Esophagus muscularis mucosa (tissue), 4 donors: ENCODE measurements around the gene AUTS2. TPM values are rescaled to one million over a fixed set of nuclear protein-coding genes. Genes with fewer than 3 reads are reported as not detected.
"Not testable (repeated sequence)": the region's sequence is repeated elsewhere in the genome, so short reads cannot be mapped to it uniquely, and the experiment has no call there.

ENCODE experiments used
- DNase-seq: peaks from one replicate; pipeline ENCODE4 v3.0.0-alpha.2; 2017; ENCODE audit errors: extremely low spot score
- H3K27ac ChIP-seq, 4 donors: fragments of 200-600 bp; sonication (generic); replicated peaks in 1 of 4; 1 replicate in 3 of 4; 2 replicates in 1 of 4; pipeline ENCODE4 v1.5.1; 2016 to 2019; ENCODE audit warnings: mild to moderate bottlenecking in 1 of 4
- H3K27me3 ChIP-seq, 4 donors: fragments of 200-600 bp; sonication (generic); one replicate each; pipeline versions ENCODE4 v1.5.1 to v1.6.0; 2016 to 2019
- H3K36me3 ChIP-seq, 4 donors: fragments of 200-600 bp; sonication (generic); one replicate each; pipeline ENCODE4 v1.5.1; 2016 to 2019
- H3K4me1 ChIP-seq, 4 donors: fragments of 200-600 bp; sonication (generic); one replicate each; pipeline ENCODE4 v1.5.1; 2016 to 2019
- H3K4me3 ChIP-seq, 4 donors: fragments of 200-600 bp; sonication (generic); 1 replicate in 2 of 4; 2 replicates in 2 of 4; pipeline ENCODE4 v1.5.1; 2016 to 2019; ENCODE audit warnings: mild to moderate bottlenecking in 4 of 4, moderate library complexity in 1 of 4
- H3K9me3 ChIP-seq, 4 donors: fragments of 200-600 bp; sonication (generic); 1 replicate in 3 of 4; 2 replicates in 1 of 4; pipeline ENCODE4 v1.5.1; 2016 to 2019
- CTCF ChIP-seq, 3 experiments: fragments of 200-600 bp in 2 of 3; fragments of 450-650 bp in 1 of 3; sonication (generic) in 2 of 3; IDR thresholded peaks; one replicate each; pipeline ENCODE4 v1.5.1; 2017 to 2019; ENCODE audit warnings: antibody characterized with exemption in 3 of 3, mild to moderate bottlenecking in 2 of 3, moderate library complexity in 1 of 3
- EP300 ChIP-seq: sonication (generic); formaldehyde crosslinking; IDR thresholded peaks from one replicate; pipeline ENCODE4 v1.6.1; 2017; ENCODE audit warnings: antibody characterized with exemption
- POLR2A ChIP-seq: fragments of 450-650 bp; IDR thresholded peaks from one replicate; pipeline ENCODE4 v1.6.1; 2017; ENCODE audit warnings: antibody characterized with exemption, moderate library complexity, mild to moderate bottlenecking, low read depth
- POLR2AphosphoS5 ChIP-seq, 2 donors: sonication (generic); formaldehyde crosslinking; IDR thresholded peaks; one replicate each; pipeline ENCODE4 v1.6.1; 2017; ENCODE audit warnings: antibody characterized with exemption in 2 of 2
- WGBS: methylation state at CpG from one replicate; pipeline ENCODE4 v1.1.5; 2018; 5-methylcytosine and 5-hydroxymethylcytosine counted together
- intact Hi-C: fragments of 100-400 bp; cut with DNase I; formaldehyde crosslinking; loops from one replicate; pipeline ENCODE4 v1.15.1; 2023
- total RNA-seq, 4 donors: library from RNA; depleted of rRNA; stranded (reverse); fragments of >200 nt; gene quantifications; one replicate each; pipeline versions ENCODE4 v1.1.0 to v1.2.1, GENCODE V29; 2016

The AUTS2 gene
- total RNA-seq, 4 donors from 2014 or later: 18.5 to 44.9 (median 34.2) TPM

- WGBS: 92% methylated on average over 14 of the region's 14 CpGs
- no peaks in the 10 kb centered on the region for H3K9me3 ChIP-seq
- no peaks in the 10 kb centered on the region for H3K27me3 ChIP-seq
- intact Hi-C loops: no loop called here
- no peak for TF ChIP-seq POLR2AphosphoS5 (IDR thresholded peaks at IDR 0.05)
- TF ChIP-seq EP300: no peak
- TF ChIP-seq CTCF (IDR thresholded peaks at IDR 0.05): no peak
- TF ChIP-seq POLR2A: no peak
- no peak overlapping the region for H3K4me3 ChIP-seq
- H3K36me3 ChIP-seq: no peaks in the 10 kb centered on the region
- no peak overlapping the region for H3K27ac ChIP-seq
- no peak for DNase-seq
- no peaks in the 10 kb centered on the region for H3K4me1 ChIP-seq
Measured at GRCh38 chr7:70646536-70647248, 1048.4 kb downstream of the AUTS2 start.

GRCh38 chr7:70647801-70648498 lies 1049.7 kb downstream of the AUTS2 start:
- intact Hi-C loops: no loop called here
- no peaks in the 10 kb centered on the region for H3K27me3 ChIP-seq
- H3K9me3 ChIP-seq: no peaks in the 10 kb centered on the region
- DNase-seq: no peak
- WGBS: 93% methylated on average over 9 of the region's 9 CpGs
- no peak for TF ChIP-seq POLR2A
- TF ChIP-seq POLR2AphosphoS5 (IDR thresholded peaks at IDR 0.05): no peak
- TF ChIP-seq CTCF (IDR thresholded peaks at IDR 0.05): no peak
- TF ChIP-seq EP300: no peak
- H3K36me3 ChIP-seq: no peaks in the 10 kb centered on the region
- H3K4me3 ChIP-seq: no peak overlapping the region
- no peak overlapping the region for H3K27ac ChIP-seq
- no peaks in the 10 kb centered on the region for H3K4me1 ChIP-seq

GRCh38 chr7:70648499-70648861 lies 1050.2 kb downstream of the AUTS2 start:
- DNase-seq, H3K4me1 ChIP-seq, intact Hi-C loops, H3K27me3 ChIP-seq, H3K9me3 ChIP-seq, H3K27ac ChIP-seq, H3K4me3 ChIP-seq, H3K36me3 ChIP-seq: not testable (repeated sequence)
- 92% methylated on average over 7 of the region's 7 CpGs for WGBS

- Histone ChIP-seq H3K4me3 (no peak overlapping the region), H3K27me3 (no peaks in the 10 kb centered on the region), H3K9me3 (no peaks in the 10 kb centered on the region), H3K27ac (no peak overlapping the region), H3K36me3 (no peaks in the 10 kb centered on the region), H3K4me1 (no peaks in the 10 kb centered on the region)
- no peak for TF ChIP-seq EP300
- TF ChIP-seq POLR2A: no peak
- TF ChIP-seq POLR2AphosphoS5 (IDR thresholded peaks at IDR 0.05): no peak
- TF ChIP-seq CTCF (IDR thresholded peaks at IDR 0.05): no peak
- intact Hi-C loops: no loop called here
- 95% methylated on average over 5 of the region's 5 CpGs for WGBS
- DNase-seq: no peak
Measured at GRCh38 chr7:70649323-70649722, 1051.0 kb downstream of the AUTS2 start.

- H3K36me3 ChIP-seq: no peaks in the 10 kb centered on the region
- no peaks in the 10 kb centered on the region for H3K27me3 ChIP-seq
- no peak for DNase-seq
- intact Hi-C loops: no loop called here
- TF ChIP-seq EP300 (no peak), CTCF (IDR thresholded peaks at IDR 0.05) (no peak), POLR2AphosphoS5 (IDR thresholded peaks at IDR 0.05) (no peak), POLR2A (no peak)
- H3K9me3 ChIP-seq: no peaks in the 10 kb centered on the region
- H3K4me3 ChIP-seq: no peak overlapping the region
- 96% methylated on average over 3 of the region's 3 CpGs for WGBS
- H3K4me1 ChIP-seq: peaks cover 13 to 27% (median 21%) of the 10 kb centered on the region in 4 donors
- H3K27ac ChIP-seq: no peak overlapping the region
Measured at GRCh38 chr7:70654146-70654545, 1055.9 kb downstream of the AUTS2 start.
